ENCODE results near the gene CDCA8. TPM values are rescaled to one million over a fixed set of nuclear protein-coding genes. Genes with fewer than 3 reads are reported as not detected.
A peak's percentile ranks its signal among the peaks of the same experiment; 100 is the strongest.

The CDCA8 gene
- polyA plus RNA-seq (2011; rRNA removed) (7.1 and 9.6 TPM in 2 replicates), polyA minus RNA-seq (2011; rRNA and poly(A)+ RNA removed) (8.8 and 9.6 TPM in 2 replicates)

DNA sequence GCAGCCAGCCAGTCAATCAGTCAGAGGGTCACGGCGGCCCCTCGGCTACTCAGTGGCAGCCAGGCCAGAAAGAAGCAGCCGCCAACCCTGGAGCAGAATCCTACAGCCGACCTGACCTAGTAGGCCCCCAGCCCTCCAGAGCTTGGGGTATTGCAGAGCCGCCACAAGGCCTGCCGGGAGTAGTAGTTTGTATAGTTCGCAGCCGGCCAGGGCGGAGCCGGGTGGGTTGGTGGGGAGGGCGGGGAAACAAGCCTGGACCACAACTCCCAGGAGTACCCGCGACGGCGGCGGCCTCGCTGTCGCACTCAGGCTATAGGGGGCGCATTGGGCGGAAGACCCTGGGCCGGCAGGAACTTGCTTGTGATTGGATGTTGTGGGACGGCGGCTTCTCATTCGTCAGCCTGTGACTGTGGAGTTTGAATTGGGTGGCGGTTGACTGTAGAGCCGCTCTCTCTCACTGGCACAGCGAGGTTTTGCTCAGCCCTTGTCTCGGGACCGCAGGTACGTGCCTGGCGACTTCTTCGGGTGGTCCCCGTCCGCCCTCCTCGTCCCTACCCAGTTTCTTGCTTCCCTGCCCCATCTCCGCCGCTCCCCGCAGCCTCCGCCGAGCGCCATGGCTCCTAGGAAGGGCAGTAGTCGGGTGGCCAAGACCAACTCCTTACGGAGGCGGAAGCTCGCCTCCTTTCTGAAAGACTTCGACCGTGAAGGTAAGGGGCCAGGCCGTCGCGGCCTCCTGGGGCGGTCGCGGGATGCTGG, at the start of gene CDCA8:
TSS of gene CDCA8 (plus strand) at position 439 of the 756 bp plus-strand sequence. CDS start at position 614, 175 bp downstream.
- peak within 1 kb of the TSS; percentile 99 for H3K4me3 ChIP-seq (ENCODE audit: low read depth, low read length)
- H3K27ac ChIP-seq (ENCODE audit: low read depth, low read length): peak within 1 kb of the TSS; percentile 39
- ChIA-PET CTCF (interaction anchor here (0.6 to 3.1 kb wide), 13 partner anchors 8 to 760 kb away, joined by 3 to 12 read pairs (median 4); partner anchors contain the start of genes GNL2, MEAF6 and UTP11), POLR2A (interaction anchor here (0.7 to 1.7 kb wide), 5 partner anchors 96 to 116 kb away, joined by 3 to 7 read pairs (median 4); partner anchors contain the start of genes C1orf122, GNL2 and YRDC)
- H3K9me3 ChIP-seq (ENCODE audit: control insufficient read depth, insufficient read depth, low read length): no peaks in the 10 kb centered on the region; the same call in 1 of the 2 replicates
- TF ChIP-seq, protein P1, sequence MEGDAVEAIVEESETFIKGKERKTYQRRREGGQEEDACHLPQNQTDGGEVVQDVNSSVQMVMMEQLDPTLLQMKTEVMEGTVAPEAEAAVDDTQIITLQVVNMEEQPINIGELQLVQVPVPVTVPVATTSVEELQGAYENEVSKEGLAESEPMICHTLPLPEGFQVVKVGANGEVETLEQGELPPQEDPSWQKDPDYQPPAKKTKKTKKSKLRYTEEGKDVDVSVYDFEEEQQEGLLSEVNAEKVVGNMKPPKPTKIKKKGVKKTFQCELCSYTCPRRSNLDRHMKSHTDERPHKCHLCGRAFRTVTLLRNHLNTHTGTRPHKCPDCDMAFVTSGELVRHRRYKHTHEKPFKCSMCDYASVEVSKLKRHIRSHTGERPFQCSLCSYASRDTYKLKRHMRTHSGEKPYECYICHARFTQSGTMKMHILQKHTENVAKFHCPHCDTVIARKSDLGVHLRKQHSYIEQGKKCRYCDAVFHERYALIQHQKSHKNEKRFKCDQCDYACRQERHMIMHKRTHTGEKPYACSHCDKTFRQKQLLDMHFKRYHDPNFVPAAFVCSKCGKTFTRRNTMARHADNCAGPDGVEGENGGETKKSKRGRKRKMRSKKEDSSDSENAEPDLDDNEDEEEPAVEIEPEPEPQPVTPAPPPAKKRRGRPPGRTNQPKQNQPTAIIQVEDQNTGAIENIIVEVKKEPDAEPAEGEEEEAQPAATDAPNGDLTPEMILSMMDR (IDR thresholded peaks at IDR 0.05; ENCODE audit: low read depth, low read length): peak; percentile 70
- H3K27me3 ChIP-seq (ENCODE audit: control insufficient read depth, insufficient read depth, low read length): no peaks in the 10 kb centered on the region
- DNase-seq (ENCODE audit: low read depth, low spot score): peak; percentile 95

DNA sequence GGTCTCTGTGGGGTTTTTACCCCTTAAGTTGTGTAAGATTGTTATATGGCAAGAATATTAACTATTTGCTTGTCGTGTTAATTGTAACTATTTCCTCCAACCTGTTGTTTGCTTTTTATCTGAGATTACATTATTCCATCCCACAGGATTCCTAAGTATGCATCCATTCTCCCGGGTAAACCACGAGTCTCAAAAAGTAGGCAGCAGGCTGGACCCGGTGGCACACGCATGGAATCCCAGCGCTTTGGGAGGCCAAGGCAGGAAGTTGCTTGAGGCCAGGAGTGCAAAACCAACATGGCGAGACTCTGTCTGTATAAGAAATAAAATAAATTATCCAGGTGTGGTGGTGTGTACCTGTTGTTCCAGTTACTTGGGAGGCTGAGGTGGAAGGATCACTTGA, 45.0 kb upstream of the CDCA8 start:
- Histone ChIP-seq H3K27ac (ENCODE audit: low read depth, low read length) (no peak overlapping the region), H3K9me3 (ENCODE audit: control insufficient read depth, insufficient read depth, low read length) (no peaks in the 10 kb centered on the region), H3K27me3 (ENCODE audit: control insufficient read depth, insufficient read depth, low read length) (peaks cover 18% of the 10 kb centered on the region), H3K4me3 (ENCODE audit: low read depth, low read length) (no peak overlapping the region)
- TF ChIP-seq, protein P1 (IDR thresholded peaks at IDR 0.05; ENCODE audit: low read depth, low read length): no peak
- POLR2A ChIA-PET: no interaction called here
- CTCF ChIA-PET: no interaction called here
- DNase-seq (ENCODE audit: low read depth, low spot score): no peak

DNA sequence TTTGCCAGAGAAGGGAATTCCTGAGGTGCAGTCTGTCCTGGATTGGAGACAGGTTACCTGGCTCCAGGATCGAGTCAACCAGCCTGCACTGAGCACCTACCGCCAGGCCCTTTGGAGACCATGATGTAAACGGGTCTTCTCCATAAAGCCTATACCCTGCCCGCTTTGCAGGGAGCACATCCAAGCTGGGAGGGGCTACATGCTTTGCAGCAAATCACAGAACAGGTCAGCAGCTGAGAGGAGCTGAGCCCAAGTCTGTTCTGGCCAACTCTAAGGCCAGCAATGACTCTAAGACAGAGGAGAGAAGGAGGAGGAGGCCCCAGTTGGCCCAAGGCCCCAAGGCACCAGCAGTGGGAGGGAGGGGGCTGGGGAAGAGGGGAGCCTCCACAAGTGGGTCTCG, 42.1 kb upstream of the CDCA8 start:
- POLR2A ChIA-PET: no interaction called here
- Histone ChIP-seq H3K27ac (ENCODE audit: low read depth, low read length) (no peak overlapping the region), H3K4me3 (ENCODE audit: low read depth, low read length) (no peak overlapping the region), H3K27me3 (ENCODE audit: control insufficient read depth, insufficient read depth, low read length) (peaks cover 9% of the 10 kb centered on the region), H3K9me3 (ENCODE audit: control insufficient read depth, insufficient read depth, low read length) (no peaks in the 10 kb centered on the region)
- CTCF ChIA-PET: no interaction called here
- DNase-seq (ENCODE audit: low read depth, low spot score): no peak
- TF ChIP-seq, protein P1 (IDR thresholded peaks at IDR 0.05; ENCODE audit: low read depth, low read length): no peak

DNA sequence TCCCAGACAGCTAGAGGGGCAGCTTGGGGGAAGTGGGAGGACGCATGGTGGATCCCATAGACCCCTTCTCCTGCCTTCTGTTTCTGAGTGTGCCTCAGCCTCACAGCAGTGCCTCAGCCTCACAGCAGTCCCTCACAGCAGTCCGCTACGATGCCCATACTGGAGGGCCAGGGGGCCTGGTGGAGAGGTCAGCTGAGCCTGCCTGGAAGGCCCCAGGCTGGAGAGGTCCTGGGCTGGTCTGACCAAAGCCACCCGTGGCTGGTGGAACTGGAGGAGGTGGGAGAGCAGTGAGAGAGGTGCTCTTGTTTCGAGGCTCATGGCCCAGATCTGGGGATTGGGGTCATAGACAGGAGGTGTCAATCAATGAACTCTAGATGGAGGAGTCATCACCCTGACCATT, 41.6 kb upstream of the CDCA8 start:
- H3K27ac ChIP-seq (ENCODE audit: low read depth, low read length): no peak overlapping the region
- peaks cover 10% of the 10 kb centered on the region for H3K27me3 ChIP-seq (ENCODE audit: control insufficient read depth, insufficient read depth, low read length)
- DNase-seq (ENCODE audit: low read depth, low spot score): no peak
- ChIA-PET POLR2A (no interaction called here), CTCF (no interaction called here)
- no peak overlapping the region for H3K4me3 ChIP-seq (ENCODE audit: low read depth, low read length)
- no peaks in the 10 kb centered on the region for H3K9me3 ChIP-seq (ENCODE audit: control insufficient read depth, insufficient read depth, low read length)
- TF ChIP-seq, protein P1 (IDR thresholded peaks at IDR 0.05; ENCODE audit: low read depth, low read length): no peak

DNA sequence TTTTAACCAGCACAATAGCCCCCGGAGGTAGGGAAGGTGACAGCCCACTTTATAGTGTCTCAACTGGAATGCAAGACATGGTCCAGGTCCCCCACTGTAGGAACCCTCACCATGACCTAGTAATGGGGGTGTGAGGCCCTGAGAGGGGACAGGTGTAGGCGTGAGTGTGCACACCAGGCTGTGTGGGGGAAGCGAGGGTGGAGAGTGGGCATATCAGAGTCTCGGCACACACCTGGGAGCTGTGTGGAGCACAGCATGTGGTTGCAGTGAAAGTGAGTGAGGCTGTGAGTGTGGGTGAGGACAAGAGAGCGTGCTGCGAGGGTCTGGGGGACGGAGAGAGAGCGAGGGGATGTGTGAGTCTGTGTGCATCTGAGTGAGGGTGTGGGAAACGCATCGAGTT, 40.5 kb upstream of the CDCA8 start:
- Histone ChIP-seq H3K4me3 (ENCODE audit: low read depth, low read length) (no peak overlapping the region), H3K27me3 (ENCODE audit: control insufficient read depth, insufficient read depth, low read length) (peaks cover 10% of the 10 kb centered on the region), H3K9me3 (ENCODE audit: control insufficient read depth, insufficient read depth, low read length) (no peaks in the 10 kb centered on the region), H3K27ac (ENCODE audit: low read depth, low read length) (no peak overlapping the region)
- TF ChIP-seq, protein P1 (IDR thresholded peaks at IDR 0.05; ENCODE audit: low read depth, low read length): no peak
- DNase-seq (ENCODE audit: low read depth, low spot score): no peak
- ChIA-PET CTCF (interaction anchor here (1.0 kb wide), 1 partner anchor 48 kb away, joined by 3 read pairs; no protein-coding TSS in a partner anchor), POLR2A (no interaction called here)
